Tibial nerve (tissue), 4 donors: Measurements from ENCODE around the gene CD9. TPM values are rescaled to one million over a fixed set of nuclear protein-coding genes. Genes with fewer than 3 reads are reported as not detected.

Source experiments
- DNase-seq, 2 donors: peaks; one replicate each; pipeline ENCODE4 v3.0.0-alpha.2; 2019; ENCODE audit warnings: low spot score in 2 of 2
- H3K27ac ChIP-seq, 4 donors: fragments of 200-600 bp; sonication (generic) in 3 of 4; one replicate each; pipeline ENCODE4 v1.5.1; 2017 to 2019; ENCODE audit warnings: mild to moderate bottlenecking in 1 of 4
- H3K27me3 ChIP-seq, 2 donors: fragments of 200-600 bp; sonication (generic) in 1 of 2; one replicate each; pipeline versions ENCODE4 v1.5.1 to v1.6.0; 2017 to 2019
- H3K36me3 ChIP-seq, 3 donors: fragments of 200-600 bp; sonication (generic); one replicate each; pipeline ENCODE4 v1.5.1; 2018 to 2019
- H3K4me1 ChIP-seq, 4 donors: fragments of 200-600 bp; sonication (generic) in 3 of 4; one replicate each; pipeline ENCODE4 v1.5.1; 2017 to 2019
- H3K4me3 ChIP-seq, 4 donors: fragments of 200-600 bp; sonication (generic) in 3 of 4; one replicate each; pipeline ENCODE4 v1.5.1; 2017 to 2019; ENCODE audit warnings: mild to moderate bottlenecking in 1 of 4, moderate library complexity in 1 of 4
- H3K9me3 ChIP-seq, 4 donors: fragments of 200-600 bp; sonication (generic) in 3 of 4; one replicate each; pipeline ENCODE4 v1.5.1; 2017 to 2019
- CTCF ChIP-seq, 5 experiments: fragments of 200-600 bp in 3 of 5; fragments of 450-650 bp in 2 of 5; sonication (generic) in 3 of 5; IDR thresholded peaks; one replicate each; pipeline ENCODE4 v1.5.1; 2016 to 2019; ENCODE audit warnings: antibody characterized with exemption in 5 of 5, mild to moderate bottlenecking in 3 of 5, moderate library complexity in 2 of 5
- EP300 ChIP-seq, 2 donors: sonication (generic); formaldehyde crosslinking; IDR thresholded peaks; one replicate each; pipeline ENCODE4 v1.6.1; 2017; ENCODE audit warnings: antibody characterized with exemption in 2 of 2, mild to moderate bottlenecking in 1 of 2
- POLR2A ChIP-seq, 2 donors: fragments of 450-650 bp; IDR thresholded peaks; one replicate each; pipeline ENCODE4 v1.6.1; 2017; ENCODE audit warnings: antibody characterized with exemption in 2 of 2, mild to moderate bottlenecking in 2 of 2, moderate library complexity in 2 of 2
- WGBS, 2 donors: methylation state at CpG; one replicate each; pipeline ENCODE4 v1.1.5; 2018; 5-methylcytosine and 5-hydroxymethylcytosine counted together
- total RNA-seq, 4 donors: library from RNA; depleted of rRNA; stranded (reverse); fragments of >200 nt; gene quantifications; one replicate each; pipeline ENCODE4 v1.1.0, GENCODE V29; 2016

CD9 gene
- total RNA-seq, 4 donors from 2014 or later: 297 to 500 (median 391) TPM

DNA sequence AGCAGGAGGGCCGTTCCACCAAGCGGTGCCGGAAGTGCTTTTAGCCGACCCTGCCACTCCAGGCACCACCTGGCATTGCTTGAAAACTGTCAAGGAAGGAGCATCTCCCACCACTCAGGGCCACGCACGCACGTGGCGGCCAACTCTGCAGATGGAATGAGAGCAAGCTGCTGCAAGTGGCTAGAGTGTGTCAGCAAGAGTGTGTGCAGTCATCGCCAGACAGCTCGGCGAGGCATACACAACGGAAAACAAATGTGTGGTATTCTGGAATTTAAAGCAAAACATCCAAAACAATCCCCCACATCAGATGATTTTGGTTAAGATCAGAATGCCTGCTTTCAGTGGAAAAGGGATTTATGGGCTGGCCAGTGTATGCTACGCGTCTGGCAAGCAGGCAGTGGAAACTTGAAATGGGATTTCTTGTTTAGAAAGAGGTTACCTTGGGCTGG is 11.2 kb downstream of the CD9 start:
- Histone ChIP-seq H3K4me3 (no peak overlapping the region), H3K27me3 (no peaks in the 10 kb centered on the region), H3K27ac (peak overlapping the region; percentile 34 to 99 (median 80)), H3K4me1 (peaks cover 0 to 98% (median 74%) of the 10 kb centered on the region in 4 donors), H3K36me3 (peaks cover 0 to 11% (median 0%) of the 10 kb centered on the region in 3 donors), H3K9me3 (no peaks in the 10 kb centered on the region)
- TF ChIP-seq EP300 (IDR thresholded peaks at IDR 0.05) (peak in 1 of 2 donors; percentile 34), POLR2A (IDR thresholded peaks at IDR 0.05) (no peak)
- no peak for DNase-seq
- WGBS, 2 donors: 52 to 64% methylated on average over 14 of the region's 14 CpGs

DNA sequence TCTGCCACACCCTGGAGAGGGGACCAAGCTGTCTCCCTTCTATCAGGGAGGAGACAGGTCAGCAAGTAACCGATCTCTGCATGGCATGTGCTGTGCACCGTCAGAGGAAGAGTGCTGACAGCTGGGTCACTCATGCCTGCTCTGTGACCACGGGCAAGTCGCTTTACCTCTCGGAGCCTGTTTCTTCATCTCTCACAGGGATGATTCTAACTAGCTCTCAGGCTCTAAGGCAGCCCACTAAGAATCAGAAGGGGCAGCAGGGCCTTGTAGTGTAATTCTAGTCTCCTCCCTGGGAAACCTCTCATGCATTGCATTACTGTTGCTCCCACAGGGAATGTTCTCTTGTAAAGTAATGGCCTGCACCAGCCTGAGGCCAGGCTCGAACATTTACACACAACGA is 11.9 kb downstream of the CD9 start:
- Histone ChIP-seq H3K4me1 (peaks cover 0 to 98% (median 76%) of the 10 kb centered on the region in 4 donors), H3K4me3 (no peak overlapping the region), H3K9me3 (no peaks in the 10 kb centered on the region), H3K36me3 (peaks cover 0 to 11% (median 0%) of the 10 kb centered on the region in 3 donors), H3K27me3 (no peaks in the 10 kb centered on the region), H3K27ac (peak overlapping the region; percentile 34 to 99 (median 80))
- DNase-seq: no peak
- TF ChIP-seq CTCF (IDR thresholded peaks at IDR 0.05): no peak
- TF ChIP-seq POLR2A (IDR thresholded peaks at IDR 0.05): no peak
- WGBS, 2 donors: 64 to 65% methylated on average over 7 of the region's 7 CpGs

DNA sequence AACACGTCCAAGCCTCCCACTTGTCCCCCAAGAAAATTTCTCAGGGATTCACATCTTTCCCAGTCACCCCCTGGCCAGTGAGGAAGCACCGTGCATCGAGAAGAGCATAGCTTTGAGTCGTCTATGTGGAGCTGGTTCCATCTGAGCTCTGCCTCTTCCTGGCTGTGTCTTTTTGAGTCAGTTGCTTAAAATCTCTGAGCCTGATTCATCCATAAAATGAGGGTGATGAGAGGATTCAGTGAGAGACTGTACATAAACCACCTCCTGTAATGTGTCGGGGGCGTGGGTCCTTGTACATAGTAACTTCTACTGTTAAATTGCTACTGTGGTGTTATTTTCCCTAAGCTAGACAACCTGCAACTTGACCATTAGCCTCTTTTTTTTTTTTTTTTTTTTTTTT is 13.8 kb downstream of the CD9 start:
- no peak overlapping the region for H3K4me3 ChIP-seq
- DNase-seq: no peak
- H3K27ac ChIP-seq: peak overlapping the region in 3 of 4 donors; percentile 5 to 99 (median 94)
- H3K4me1 ChIP-seq: peaks cover 0 to 98% (median 74%) of the 10 kb centered on the region in 4 donors
- TF ChIP-seq CTCF (IDR thresholded peaks at IDR 0.05): no peak
- peaks cover 0 to 11% (median 0%) of the 10 kb centered on the region in 3 donors for H3K36me3 ChIP-seq
- 67 to 79% methylated on average over 6 of the region's 6 CpGs for WGBS, 2 donors
- no peaks in the 10 kb centered on the region for H3K9me3 ChIP-seq
- H3K27me3 ChIP-seq: no peaks in the 10 kb centered on the region

DNA sequence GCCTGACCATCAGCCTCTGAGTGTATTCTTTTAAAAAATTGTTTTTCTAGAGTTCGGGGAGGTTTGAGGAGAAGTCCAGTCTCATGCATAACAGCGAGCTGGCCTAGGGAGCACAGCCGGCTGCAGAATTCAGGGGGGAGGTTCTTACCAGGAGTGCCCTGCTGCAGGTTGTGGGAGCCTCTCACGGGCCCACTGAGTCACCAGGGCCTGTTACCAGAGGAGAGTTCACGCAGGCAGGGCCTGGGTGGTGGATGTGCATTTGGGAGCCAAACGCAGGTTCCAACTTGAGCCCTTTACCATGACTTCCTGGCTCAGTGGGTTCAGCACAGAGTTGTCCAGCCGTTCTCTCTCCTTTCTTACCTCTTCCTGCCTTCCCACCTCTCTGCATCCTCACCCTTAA is 14.4 kb downstream of the CD9 start:
- peaks cover 0 to 14% (median 0%) of the 10 kb centered on the region in 3 donors for H3K36me3 ChIP-seq
- H3K4me3 ChIP-seq: peak overlapping the region in 1 of 4 donors; percentile 4
- H3K27ac ChIP-seq: peak overlapping the region; percentile 79 to 99 (median 89)
- peaks cover 0 to 100% (median 68%) of the 10 kb centered on the region in 4 donors for H3K4me1 ChIP-seq
- WGBS, 2 donors: 46 to 47% methylated on average over 7 of the region's 7 CpGs
- TF ChIP-seq EP300 (IDR thresholded peaks at IDR 0.05): no peak
- no peaks in the 10 kb centered on the region for H3K27me3 ChIP-seq
- no peaks in the 10 kb centered on the region for H3K9me3 ChIP-seq
- no peak for DNase-seq

- Histone ChIP-seq H3K4me3 (peak overlapping the region in 1 of 4 donors; percentile 4), H3K36me3 (peaks cover 0 to 19% (median 0%) of the 10 kb centered on the region in 3 donors), H3K4me1 (peaks cover 0 to 100% (median 69%) of the 10 kb centered on the region in 4 donors), H3K27ac (peak overlapping the region; percentile 79 to 99 (median 89)), H3K27me3 (no peaks in the 10 kb centered on the region), H3K9me3 (no peaks in the 10 kb centered on the region)
- WGBS, 2 donors: 66 to 75% methylated on average over 10 of the region's 10 CpGs
- no peak for DNase-seq
- TF ChIP-seq EP300 (IDR thresholded peaks at IDR 0.05) (no peak), POLR2A (IDR thresholded peaks at IDR 0.05) (no peak), CTCF (IDR thresholded peaks at IDR 0.05) (no peak)
Measured at GRCh38 chr12:6215120-6215807, 15.1 kb downstream of the CD9 start.

DNA sequence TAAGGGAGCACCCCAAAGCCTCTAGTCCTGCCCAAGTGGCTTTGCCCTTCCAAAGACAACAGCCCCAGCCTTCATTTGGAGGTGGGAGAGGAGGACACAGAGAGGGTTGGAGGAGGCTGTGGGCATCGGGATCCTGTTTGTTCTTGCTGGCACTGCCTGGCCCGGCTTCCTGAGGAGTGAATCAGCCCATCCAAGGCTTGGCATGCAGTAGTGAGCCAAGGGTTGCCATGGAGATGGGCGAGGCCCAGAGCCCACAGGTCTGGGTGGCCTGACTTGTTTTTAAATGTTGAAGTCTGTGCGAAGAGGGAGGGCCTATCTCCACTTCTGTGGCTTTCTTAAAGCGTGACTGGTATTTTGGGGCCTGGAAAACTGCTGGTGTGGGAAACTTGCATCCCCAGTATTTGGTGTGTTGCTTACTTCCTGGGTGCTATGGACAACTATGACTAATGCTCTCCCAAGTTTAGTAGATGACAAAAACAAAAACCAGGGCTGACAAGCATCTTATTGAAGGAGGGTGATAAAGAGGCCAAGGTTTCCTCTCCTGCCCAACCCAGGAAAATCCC is 15.8 kb downstream of the CD9 start:
- no peaks in the 10 kb centered on the region for H3K9me3 ChIP-seq
- peak; percentile 50 to 58 for DNase-seq
- 15 to 26% methylated on average over 5 of the region's 5 CpGs for WGBS, 2 donors
- H3K4me1 ChIP-seq: peaks cover 0 to 100% (median 70%) of the 10 kb centered on the region in 4 donors
- no peak overlapping the region for H3K4me3 ChIP-seq
- H3K27me3 ChIP-seq: no peaks in the 10 kb centered on the region
- H3K27ac ChIP-seq: peak overlapping the region; percentile 79 to 99 (median 89)
- no peak for TF ChIP-seq CTCF (IDR thresholded peaks at IDR 0.05)
- peak in 1 of 2 donors; percentile 86 for TF ChIP-seq EP300 (IDR thresholded peaks at IDR 0.05)
- H3K36me3 ChIP-seq: peaks cover 0 to 19% (median 0%) of the 10 kb centered on the region in 3 donors
